NCI-H1092 treated with DMSO at 0.1 percent for 48 hours (cell line): ENCODE data around the gene ATF3.
A peak's percentile ranks its signal among the peaks of the same experiment; 100 is the strongest.
"Not testable (repeated sequence)": the region's sequence is repeated elsewhere in the genome, so short reads cannot be mapped to it uniquely, and the experiment has no call there.

Experiments used
- DNase-seq: peaks from one replicate; lab custom pipeline; 2025; lab: John Stamatoyannopoulos, UW

The ATF3 gene

GRCh38 chr1:212651521-212651920, 43.0 kb downstream of the ATF3 start:
- no peak for DNase-seq

GRCh38 chr1:212651977-212652376, 43.4 kb downstream of the ATF3 start:
- no peak for DNase-seq

DNA sequence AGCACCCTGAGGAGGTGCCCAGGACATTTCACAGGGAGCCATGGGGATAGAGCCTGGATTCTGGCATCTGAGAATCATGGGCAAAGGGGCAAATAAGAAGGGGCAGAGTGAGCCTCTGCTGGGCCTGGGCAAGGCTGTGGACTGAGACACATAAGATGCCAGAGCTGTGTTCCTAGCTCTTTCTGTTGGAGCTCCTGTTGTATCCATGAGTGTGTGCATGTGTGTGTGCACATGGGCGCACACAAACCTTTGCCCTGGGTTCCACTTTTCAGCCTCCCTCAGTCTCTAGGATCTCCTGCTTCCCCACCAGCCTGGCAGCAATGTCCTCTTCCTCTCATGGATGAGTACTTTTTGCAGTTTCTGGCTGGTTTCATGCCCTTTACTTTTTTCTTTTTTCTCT, 44.0 kb downstream of the ATF3 start:
- DNase-seq = no peak

DNA sequence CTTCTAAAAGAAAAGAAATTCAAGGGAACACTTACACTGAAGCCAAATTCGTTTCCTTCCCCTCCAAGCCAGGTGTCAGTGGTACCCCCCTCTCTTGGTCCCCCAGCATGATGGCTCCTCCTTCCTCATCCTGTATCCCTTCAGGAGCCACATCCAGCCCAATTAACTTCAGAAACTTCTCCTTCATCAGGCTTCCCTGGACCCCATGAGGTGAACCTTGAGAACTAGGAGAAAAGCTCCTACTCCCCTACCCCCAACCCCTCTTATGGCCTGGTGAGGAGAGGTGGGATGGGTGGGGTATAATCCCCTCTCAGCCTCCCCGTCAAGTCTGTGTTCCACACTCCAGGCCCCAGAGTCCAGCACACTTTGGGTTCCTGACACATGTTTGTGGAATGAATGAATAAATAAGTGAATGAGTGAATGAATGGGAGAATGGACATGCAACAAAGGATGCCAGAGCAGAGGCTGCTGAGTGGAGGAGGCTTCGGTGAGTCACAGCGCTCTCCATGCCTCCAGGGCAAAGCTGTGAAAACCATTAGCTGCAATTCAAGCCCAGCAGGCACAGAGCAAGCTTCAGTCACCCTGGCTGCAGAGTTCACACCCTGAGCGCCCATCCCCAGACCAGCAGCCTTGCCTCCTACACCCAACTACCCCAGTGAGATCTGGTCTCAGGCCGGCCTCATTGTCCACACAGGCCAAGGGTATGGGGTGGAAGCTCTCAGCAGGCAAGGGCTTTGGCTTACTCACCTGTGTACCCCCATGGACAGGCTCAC, 47.3 kb downstream of the ATF3 start:
- DNase-seq = no peak

- no peak for DNase-seq
These were observed 48.2 kb downstream of the ATF3 start for GRCh38 chr1:212656730-212657129.

DNA sequence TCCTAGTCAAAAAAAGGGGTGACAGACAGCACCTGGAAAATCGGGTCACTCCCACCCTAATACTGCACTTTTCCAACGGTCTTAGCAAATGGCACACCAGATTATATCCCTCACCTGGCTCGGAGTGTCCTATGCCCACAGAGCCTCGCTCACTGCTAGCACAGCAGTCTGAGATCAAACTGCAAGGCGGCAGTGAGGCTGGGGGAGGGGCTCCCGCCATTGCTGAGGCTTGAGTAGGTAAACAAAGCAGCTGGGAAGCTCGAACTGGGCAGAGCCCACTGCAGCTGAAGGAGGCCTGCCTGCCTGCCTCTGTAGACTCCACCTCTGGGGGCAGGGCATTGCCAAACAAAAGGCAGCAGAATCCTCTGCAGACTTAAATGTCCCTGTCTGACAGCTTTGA, 49.7 kb downstream of the ATF3 start:
- DNase-seq = not testable (repeated sequence)

DNA sequence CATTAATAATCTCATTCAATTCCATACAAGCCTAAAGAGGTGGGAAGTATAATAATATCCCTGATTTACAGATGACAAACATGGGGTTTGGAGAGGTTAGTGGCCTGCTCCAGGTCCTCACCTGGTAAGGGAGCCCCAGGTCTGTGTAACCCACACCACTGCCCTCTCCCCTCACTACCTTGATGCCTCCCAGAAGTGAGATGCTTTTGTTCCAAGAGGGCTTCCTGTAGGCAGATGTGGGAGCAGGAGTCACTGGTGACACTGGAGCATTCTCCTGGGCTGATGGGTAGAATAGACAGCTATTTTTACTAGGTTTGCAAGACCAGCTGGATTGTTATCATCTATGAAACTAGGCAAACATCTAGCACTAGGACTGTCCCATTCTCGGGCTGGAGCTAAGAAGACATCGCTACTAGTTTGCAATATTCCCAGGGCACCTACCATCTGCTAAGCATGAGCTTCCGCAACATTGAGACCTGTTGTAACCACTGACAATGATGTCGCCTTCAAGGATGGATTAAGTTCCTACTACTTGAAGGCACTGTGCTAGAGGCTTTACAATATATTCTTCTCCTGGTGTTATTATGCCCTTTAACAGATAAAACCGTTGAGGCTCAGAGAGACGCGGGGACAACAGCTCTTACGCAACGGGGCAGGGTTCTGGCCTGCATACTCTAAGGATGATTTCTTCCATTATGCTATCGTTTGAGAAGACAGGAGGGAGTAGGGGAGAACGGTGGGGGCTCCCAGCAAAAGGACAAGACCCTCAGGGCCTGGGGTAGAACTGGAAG, 56.0 kb downstream of the ATF3 start:
- DNase-seq = no peak

DNA sequence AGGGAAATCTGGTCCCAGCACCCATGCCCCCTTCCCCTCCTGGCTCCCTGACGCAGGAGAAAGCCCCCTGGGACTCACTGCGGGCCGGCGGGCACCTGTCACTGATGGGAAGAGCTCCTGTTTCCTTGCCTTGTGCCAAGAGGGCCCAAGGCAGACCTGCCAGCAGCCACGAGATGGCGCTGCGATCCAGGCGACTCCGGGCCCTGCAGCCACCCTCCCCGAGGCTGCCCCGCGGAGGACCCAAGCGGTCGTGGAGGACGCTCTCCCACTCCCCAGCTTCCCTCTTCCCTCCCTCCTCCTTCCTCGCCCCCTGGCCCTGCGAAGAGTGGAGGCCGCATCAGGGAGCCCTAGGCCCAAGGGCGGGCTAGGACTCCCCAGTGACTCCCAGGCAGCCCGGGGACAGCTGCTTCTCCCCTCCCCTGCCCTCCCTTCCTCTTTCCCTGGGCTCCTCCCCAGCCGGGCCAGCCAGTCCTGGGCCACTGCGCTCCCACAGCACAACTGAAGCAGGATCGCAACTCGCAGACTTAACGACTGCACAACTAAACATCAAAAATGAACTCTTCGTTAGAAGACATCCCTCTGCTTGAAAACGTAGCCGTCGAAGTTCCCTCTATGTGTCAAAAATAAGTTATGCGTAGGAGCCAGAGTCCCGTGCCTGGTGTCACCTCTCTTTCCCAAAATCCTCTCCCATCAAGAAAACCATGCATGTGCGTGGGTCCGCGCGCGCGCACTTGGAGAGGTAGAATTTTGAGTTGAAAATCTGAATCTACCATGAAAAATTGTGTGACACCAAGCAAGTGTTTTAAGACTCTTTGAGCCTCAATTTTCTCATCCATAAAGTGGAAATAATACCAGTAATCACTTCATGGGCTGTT, 56.9 kb downstream of the ATF3 start:
- DNase-seq = peak; percentile 80

DNA sequence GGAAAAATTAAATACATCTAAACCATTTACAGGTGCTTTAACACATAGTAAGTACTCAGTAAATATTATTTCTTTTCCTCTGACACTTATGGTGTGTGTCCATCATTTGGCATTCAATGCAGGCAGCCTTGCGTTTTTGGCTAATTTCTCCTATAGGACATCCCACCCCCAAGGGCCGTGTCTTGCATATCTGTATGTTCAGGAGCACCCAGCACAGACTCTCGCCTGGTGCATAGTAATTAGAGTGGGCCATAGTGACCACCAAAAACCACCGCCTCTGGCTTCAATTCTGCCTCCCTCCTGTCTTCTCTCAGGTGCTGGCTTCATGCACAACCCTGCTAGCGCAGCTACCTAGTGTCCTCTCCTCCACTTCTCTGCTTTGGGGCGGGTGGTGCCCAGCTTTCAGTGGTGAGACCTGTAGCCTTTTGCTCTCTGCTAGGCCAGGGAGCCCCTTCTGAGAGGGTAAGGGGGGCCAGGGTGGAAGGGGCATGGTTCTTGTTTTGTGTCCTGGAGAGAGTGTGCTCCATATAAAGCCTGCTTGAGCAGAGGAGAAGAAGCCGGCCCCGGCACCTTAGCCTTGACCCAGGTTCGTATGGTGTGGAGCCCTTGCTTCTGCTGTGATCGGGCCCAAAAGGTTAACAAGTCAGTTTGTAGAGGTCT, 57.7 kb downstream of the ATF3 start:
- no peak for DNase-seq

DNA sequence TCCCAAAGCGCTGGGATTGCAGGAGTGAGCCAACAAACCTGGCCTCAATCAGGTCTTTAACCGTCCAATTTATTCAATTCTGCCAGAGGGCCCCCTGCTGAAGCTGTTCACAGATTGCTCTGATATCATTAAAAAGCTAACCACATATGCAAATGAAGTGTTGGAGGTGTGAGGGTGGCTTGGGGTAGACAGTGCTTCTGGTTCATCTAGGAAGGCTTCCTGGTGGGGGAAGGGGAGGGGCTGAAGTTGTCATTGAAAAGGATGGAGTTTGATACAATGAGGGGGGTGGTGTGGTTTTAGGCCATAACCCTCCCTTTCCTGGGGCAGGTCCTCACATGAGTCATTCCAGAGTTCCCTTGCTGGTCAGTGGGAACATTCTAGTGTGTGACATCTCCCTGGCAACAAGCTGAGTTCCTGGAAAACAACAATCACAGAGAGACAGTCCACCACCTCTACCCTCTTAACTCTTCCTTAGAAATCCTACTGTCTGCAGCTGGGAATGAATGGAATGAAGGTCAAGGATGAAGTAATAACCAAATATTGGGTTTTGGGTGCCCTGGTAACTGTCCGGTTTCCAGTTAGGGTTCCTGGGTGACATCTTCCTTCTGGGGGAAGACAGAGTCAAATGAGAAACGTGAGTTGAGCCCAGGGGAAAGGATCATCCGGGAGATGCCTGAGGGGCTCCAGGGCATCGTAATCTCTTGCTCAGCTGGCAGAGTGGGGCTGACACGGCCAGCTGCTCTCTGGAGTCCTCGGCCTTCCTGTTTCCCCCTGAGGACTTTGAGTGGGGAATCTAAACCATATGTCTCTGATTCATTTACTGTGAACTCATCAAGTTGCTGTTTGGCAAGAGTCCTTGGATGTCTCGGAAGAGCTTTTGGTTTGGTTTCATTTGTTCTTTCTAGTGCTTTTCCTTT, 58.9 kb downstream of the ATF3 start:
- peak; percentile 39 for DNase-seq

DNA sequence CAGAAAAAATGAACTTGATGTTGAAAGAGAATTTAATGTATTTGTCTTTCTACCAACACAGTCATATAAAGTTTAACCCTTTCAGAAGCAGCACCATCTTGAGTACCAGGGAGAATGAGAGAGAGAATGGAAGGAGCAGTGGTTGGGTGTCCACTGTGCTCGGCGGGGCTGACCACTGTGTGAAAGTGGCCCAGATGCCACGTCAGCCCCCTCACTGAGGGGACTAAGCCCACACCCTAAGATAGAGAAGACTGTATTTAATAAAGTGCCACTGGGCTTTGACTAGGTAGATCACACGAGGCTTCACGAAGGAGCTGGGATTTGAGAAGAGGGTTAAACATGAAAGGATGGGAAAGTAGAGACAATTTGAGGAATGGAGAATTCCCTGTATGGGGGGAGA, 59.9 kb downstream of the ATF3 start:
- no peak for DNase-seq

DNA sequence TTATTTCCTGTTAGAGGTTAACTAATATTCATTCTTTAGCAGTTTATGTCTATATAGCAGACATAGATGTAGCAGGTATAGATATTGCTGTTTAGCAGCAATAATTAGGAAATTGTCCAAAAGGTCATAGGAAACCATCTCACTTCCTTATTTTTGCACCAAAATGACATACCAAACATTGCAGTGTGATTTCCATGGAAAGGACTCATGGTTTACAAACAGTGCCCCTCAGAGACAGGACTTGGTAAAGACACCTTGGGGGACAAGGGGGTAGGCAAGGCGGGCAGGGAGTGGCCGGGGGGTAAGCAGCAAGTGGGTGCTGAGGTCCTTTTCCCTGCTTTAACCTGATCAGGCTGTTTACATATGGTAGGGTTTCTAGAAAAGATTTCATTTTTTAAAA, 60.5 kb downstream of the ATF3 start:
- DNase-seq = peak; percentile 40

- DNase-seq = no peak
These were observed 61.0 kb downstream of the ATF3 start for GRCh38 chr1:212669600-212669999.

DNA sequence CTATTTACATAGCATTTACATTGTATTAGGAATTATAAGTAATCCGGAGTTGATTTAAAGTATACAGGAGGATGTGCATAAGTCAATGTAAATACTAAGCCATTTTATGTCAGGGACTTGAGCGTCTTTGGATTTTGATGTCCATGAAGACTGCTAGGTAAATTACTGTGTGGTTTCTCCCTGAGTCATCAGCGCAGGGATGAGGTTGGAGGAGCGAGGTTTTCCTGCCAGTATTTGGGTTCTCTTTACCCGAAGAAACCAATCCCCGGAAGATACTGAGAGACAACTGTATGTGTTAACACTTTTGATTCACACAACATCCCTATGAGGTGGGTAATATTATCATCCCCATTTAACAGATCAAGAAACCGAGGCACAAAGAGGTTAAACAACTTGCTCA, 61.7 kb downstream of the ATF3 start:
- no peak for DNase-seq
